Heart left ventricle (tissue), 13 donors: Measurements from ENCODE around the gene ZDHHC24.

ENCODE experiments used
- CTCF ChIP-seq, 12 donors: fragments of 200-600 bp; sonication (generic) in 4 of 12; IDR thresholded peaks; one replicate each; pipeline versions ENCODE4 v1.5.0 to v1.8.0; 2018 to 2022; ENCODE audit warnings: antibody characterized with exemption in 12 of 12, mild to moderate bottlenecking in 5 of 12
- POLR2A ChIP-seq, 2 donors: fragments of 450-650 bp; IDR thresholded peaks; one replicate each; pipeline ENCODE4 v1.6.1; 2017; ENCODE audit warnings: antibody characterized with exemption in 2 of 2, mild to moderate bottlenecking in 2 of 2, moderate library complexity in 2 of 2
- donor health status: ischemic (EF 13 %, LVEDD 7.1; RV severe dilation, severe dysfunction).
- donor health status: DM: no; HTN: yes; CAD: no.
- donor health status: DM: no; HTN: no; CAD: no.
- donor health status: ischemic (EF 25% LVEDD 6.9; RV normal size, moderate dysfunction).
- donor health status: ischemic (EF 25% LVEDD 5.7; RV mildly dilated, moderate dysfunction).
- donor health status: ischemic (EF 35%, LVEDD 5.7; RV mildly dilated, moderate dysfunction).
- donor health status: nonischemic (EF 11% LVEDD 7.7; RV severe dilation, severe dysfunction).
- donor health status: DM: yes; HTN: yes; CAD: no.
- donor health status: PGD.
- donor health status: ischemic (EF 29% LVEDD 5.4; RV normal size, mild dysfunction).
- donor health status: nonischemic (EF 23%, LVEDD 6.1; RV moderate dilation, normal function).

GRCh38 chr11:66477263-66478201 lies 68.3 kb downstream of the ZDHHC24 start:
- TF ChIP-seq CTCF (IDR thresholded peaks at IDR 0.05) (no peak), POLR2A (IDR thresholded peaks at IDR 0.05) (no peak)
